ENCODE results near the gene PRR5. TPM values are rescaled to one million over a fixed set of nuclear protein-coding genes. Genes with fewer than 3 reads are reported as not detected.

Gene PRR5
- total RNA-seq, 8 experiments from 2014 or later, result 4.7 to 11.8 (median 7.3) TPM

Other genes starting within 250 kb of the PRR5 start
- gene RTL6, start 204.0 kb upstream of the PRR5 start, total RNA-seq, result 10 to 100 TPM; 15.7 to 40.3 (median 30.1) TPM
- gene ARHGAP8, start 50.4 kb downstream of the PRR5 start, total RNA-seq, result 1 to 10 TPM in 6 of 8 experiments, under 1 TPM in 1, not detected in 1; 0.25 to 3.6 (median 1.5) TPM

Data from motor neuron (in vitro differentiated cells).